Peyer's patch (tissue), 4 donors: ENCODE results near the gene DET1. TPM values are rescaled to one million over a fixed set of nuclear protein-coding genes. Genes with fewer than 3 reads are reported as not detected.
"Not testable (repeated sequence)": the region's sequence is repeated elsewhere in the genome, so short reads cannot be mapped to it uniquely, and the experiment has no call there.

Experiments
- DNase-seq, 3 donors: peaks; one replicate each; pipeline ENCODE4 v3.0.0-alpha.2; 2017 to 2019
- H3K27ac ChIP-seq, 4 donors: fragments of 200-600 bp; sonication (generic); one replicate each; pipeline ENCODE4 v1.5.1; 2016 to 2019
- H3K27me3 ChIP-seq, 2 donors: fragments of 200-600 bp; sonication (generic); one replicate each; pipeline ENCODE4 v1.5.1; 2019
- H3K36me3 ChIP-seq, 3 donors: fragments of 200-600 bp; sonication (generic); one replicate each; pipeline ENCODE4 v1.5.1; 2016 to 2019
- H3K4me1 ChIP-seq, 4 donors: fragments of 200-600 bp; sonication (generic); one replicate each; pipeline ENCODE4 v1.5.1; 2016 to 2019
- H3K4me3 ChIP-seq, 4 donors: fragments of 200-600 bp; sonication (generic); 1 replicate in 3 of 4; 2 replicates in 1 of 4; pipeline ENCODE4 v1.5.1; 2016 to 2019; ENCODE audit warnings: mild to moderate bottlenecking in 1 of 4
- H3K9me3 ChIP-seq, 4 donors: fragments of 200-600 bp; sonication (generic); one replicate each; pipeline ENCODE4 v1.5.1; 2016 to 2019; ENCODE audit warnings: mild to moderate bottlenecking in 1 of 4
- POLR2A ChIP-seq, 2 donors: fragments of 450-650 bp; IDR thresholded peaks; one replicate each; pipeline ENCODE4 v1.5.1; 2017; ENCODE audit warnings: antibody characterized with exemption in 2 of 2, mild to moderate bottlenecking in 2 of 2, moderate library complexity in 2 of 2
- total RNA-seq, 4 donors: library from RNA; depleted of rRNA; stranded (reverse); fragments of >200 nt; gene quantifications; one replicate each; pipeline ENCODE4 v1.1.0, GENCODE V29; 2016
- TF ChIP-seq, protein P1 (sequence below), 6 experiments: fragments of 450-650 bp in 4 of 6; fragments of 200-600 bp in 2 of 6; sonication (generic) in 1 of 6; IDR thresholded peaks; one replicate each; pipeline ENCODE4 v1.5.1; 2017 to 2019; ENCODE audit warnings: antibody characterized with exemption in 6 of 6, mild to moderate bottlenecking in 3 of 6, moderate library complexity in 1 of 6

Gene DET1
- total RNA-seq, 4 donors from 2014 or later = 9.3 to 19.6 (median 10.8) TPM

DNA sequence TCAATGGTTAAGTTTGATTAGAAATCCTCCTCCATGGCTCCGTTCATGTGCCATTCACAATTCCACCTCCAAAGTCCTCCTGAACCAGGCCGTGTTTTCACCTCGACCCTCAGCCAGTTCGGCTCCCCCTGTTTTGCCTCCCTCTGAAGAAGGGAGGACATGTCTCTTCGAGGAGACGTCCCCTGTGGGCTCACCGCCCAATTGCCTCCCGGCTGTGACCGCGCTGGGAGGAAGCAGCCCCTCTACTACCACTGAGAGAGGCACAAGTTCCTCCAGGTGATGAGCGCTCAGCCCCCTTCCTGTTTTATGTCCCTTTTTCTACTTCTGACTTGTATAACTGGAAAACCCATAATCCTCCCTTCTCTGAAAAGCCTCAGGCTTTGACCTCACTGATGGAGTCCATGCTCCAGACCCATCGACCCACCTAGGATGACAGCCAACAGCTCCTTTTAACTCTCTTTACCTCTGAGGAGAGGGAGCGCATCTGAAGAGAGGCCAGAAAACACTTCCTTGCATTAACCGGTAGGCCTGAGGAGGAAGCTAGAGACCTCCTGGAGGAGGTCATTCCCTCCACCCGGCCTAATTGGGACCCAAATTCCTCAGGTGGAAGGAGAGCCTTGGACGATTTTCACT lies 4.7 kb downstream of the DET1 start:
- Histone ChIP-seq H3K27ac (no peak overlapping the region), H3K4me1 (peaks cover 0 to under 1% (median 0%) of the 10 kb centered on the region in 4 donors), H3K9me3 (no peaks in the 10 kb centered on the region), H3K4me3 (no peak overlapping the region), H3K36me3 (no peaks in the 10 kb centered on the region), H3K27me3 (no peaks in the 10 kb centered on the region)
- no peak for DNase-seq
- TF ChIP-seq POLR2A (IDR thresholded peaks at IDR 0.05) = no peak
- TF ChIP-seq, protein P1, sequence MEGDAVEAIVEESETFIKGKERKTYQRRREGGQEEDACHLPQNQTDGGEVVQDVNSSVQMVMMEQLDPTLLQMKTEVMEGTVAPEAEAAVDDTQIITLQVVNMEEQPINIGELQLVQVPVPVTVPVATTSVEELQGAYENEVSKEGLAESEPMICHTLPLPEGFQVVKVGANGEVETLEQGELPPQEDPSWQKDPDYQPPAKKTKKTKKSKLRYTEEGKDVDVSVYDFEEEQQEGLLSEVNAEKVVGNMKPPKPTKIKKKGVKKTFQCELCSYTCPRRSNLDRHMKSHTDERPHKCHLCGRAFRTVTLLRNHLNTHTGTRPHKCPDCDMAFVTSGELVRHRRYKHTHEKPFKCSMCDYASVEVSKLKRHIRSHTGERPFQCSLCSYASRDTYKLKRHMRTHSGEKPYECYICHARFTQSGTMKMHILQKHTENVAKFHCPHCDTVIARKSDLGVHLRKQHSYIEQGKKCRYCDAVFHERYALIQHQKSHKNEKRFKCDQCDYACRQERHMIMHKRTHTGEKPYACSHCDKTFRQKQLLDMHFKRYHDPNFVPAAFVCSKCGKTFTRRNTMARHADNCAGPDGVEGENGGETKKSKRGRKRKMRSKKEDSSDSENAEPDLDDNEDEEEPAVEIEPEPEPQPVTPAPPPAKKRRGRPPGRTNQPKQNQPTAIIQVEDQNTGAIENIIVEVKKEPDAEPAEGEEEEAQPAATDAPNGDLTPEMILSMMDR (IDR thresholded peaks at IDR 0.05) = no peak

DNA sequence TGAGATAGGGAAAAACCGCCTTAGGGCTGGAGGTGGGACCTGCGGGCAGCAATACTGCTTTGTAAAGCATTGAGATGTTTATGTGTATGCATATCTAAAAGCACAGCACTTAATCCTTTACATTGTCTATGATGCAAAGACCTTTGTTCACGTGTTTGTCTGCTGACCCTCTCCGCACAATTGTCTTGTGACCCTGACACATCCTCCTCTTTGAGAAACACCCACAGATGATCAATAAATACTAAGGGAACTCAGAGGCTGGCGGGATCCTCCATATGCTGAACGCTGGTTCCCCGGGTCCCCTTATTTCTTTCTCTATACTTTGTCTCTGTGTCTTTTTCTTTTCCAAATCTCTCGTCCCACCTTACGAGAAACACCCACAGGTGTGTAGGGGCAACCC lies 5.4 kb downstream of the DET1 start:
- not testable (repeated sequence) for DNase-seq, H3K27me3 ChIP-seq, H3K27ac ChIP-seq, H3K9me3 ChIP-seq, H3K36me3 ChIP-seq, H3K4me1 ChIP-seq, H3K4me3 ChIP-seq

DNA sequence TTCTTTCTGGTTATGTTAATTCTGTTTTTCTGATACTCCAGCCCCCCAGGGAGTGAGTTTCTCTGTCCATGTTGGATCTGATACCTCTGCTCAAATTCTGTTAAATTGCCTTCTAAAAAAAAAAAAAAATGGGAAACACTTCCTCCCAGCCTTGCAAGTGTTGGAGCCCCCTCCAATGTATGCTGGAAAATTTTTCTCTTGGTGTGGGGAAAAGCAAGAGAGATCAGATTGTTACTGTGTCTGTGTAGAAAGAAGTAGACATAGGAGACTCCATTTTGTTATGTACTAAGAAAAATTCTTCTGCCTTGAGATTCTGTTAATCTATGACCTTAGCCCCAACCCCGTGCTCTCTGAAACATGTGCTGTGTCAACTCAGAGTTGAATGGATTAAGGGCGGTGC lies 6.1 kb downstream of the DET1 start:
- DNase-seq, H3K9me3 ChIP-seq, H3K4me3 ChIP-seq, H3K27me3 ChIP-seq, H3K36me3 ChIP-seq, H3K27ac ChIP-seq, H3K4me1 ChIP-seq: not testable (repeated sequence)

DNA sequence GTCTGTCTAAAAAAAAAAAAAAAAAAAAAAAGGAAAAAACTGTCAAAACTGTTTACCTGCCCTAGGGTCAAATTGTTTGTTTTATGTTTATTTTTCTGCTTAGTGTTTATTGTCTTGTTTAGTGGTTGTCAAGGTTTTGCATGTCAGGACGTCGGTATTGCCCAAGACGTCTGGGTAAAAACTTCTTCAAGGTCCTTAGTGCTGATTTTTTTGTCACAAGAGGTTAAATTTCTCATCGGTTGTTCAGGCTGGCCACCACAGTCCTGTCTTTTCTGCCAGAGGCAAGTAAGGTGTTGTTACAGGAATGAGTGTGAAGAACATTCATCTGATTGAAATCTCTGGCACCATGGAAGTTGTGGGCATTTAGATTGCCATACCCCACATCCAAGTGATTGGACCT lies 7.0 kb downstream of the DET1 start:
- no peak for TF ChIP-seq POLR2A (IDR thresholded peaks at IDR 0.05)
- TF ChIP-seq, protein P1 (IDR thresholded peaks at IDR 0.05) = no peak
- H3K27ac ChIP-seq = no peak overlapping the region

DNA sequence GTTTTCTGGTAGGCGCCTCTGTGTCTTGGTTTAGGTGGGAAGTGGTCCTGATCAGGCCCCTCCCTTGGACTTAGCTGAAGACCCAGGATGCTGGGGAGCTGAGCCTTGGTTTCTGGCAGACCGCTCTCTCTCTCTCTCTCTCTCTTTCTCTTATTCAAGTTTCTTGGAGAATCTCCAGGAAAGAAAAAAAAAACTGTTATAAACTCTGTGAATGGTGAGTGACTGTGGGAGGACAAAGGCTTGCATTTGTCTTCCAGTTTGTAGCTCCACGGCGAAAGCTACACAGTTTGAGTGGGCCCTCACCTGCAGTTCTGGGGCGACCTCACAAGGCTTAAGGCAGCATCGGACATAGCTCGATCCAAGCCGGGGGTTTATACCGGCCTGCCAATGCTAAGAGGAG lies 7.5 kb downstream of the DET1 start:
- Histone ChIP-seq H3K36me3 (no peaks in the 10 kb centered on the region), H3K4me1 (no peaks in the 10 kb centered on the region), H3K27me3 (no peaks in the 10 kb centered on the region), H3K27ac (no peak overlapping the region), H3K9me3 (no peaks in the 10 kb centered on the region), H3K4me3 (no peak overlapping the region)
- no peak for DNase-seq
- TF ChIP-seq, protein P1 (IDR thresholded peaks at IDR 0.05) = no peak

More for the DNA sequence above, 7.0 kb downstream of the DET1 start:
- Histone ChIP-seq H3K36me3 (no peaks in the 10 kb centered on the region), H3K27me3 (no peaks in the 10 kb centered on the region), H3K4me3 (no peak overlapping the region), H3K9me3 (no peaks in the 10 kb centered on the region), H3K4me1 (no peaks in the 10 kb centered on the region)
- no peak for DNase-seq

DNA sequence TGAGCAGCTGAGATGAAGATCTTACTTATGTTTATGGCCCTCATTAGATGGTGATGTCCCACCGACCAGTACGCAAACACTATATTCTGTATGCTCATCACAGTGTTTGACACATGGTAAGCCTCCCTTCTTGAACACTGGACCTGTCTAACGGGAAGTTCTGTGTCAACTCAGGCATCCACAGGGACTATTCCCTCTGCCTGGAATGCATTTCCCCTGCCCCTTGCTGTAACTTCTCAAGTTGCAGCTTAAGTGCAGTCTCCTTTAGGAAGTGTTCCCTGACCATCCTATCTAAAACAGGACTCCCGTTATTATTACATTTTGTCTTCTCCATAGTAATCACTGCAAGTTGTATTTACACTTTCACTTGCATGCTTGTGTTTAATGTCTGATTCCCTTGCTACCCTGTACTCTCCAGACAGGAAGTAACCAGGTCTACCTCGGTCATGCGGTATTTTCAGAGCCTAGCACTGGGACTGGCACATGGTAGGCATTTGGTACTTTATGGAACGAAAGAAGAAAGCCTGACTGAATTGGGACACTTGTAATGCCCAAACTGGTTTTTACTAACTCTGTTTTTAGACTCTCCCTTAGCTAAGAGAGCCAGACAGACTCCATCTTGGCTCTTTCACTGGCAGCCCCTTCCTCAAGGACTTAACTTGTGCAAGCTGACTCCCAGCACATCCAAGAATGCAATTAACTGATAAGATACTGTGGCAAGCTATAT lies 8.7 kb downstream of the DET1 start:
- H3K9me3 ChIP-seq = no peaks in the 10 kb centered on the region
- H3K27me3 ChIP-seq = no peaks in the 10 kb centered on the region
- no peak for TF ChIP-seq POLR2A (IDR thresholded peaks at IDR 0.05)
- TF ChIP-seq, protein P1 (IDR thresholded peaks at IDR 0.05) = no peak
- H3K4me3 ChIP-seq = no peak overlapping the region
- no peaks in the 10 kb centered on the region for H3K4me1 ChIP-seq
- no peak overlapping the region for H3K27ac ChIP-seq
- H3K36me3 ChIP-seq = no peaks in the 10 kb centered on the region
- DNase-seq = no peak
